HuH-7.5 (cell line): Measurements from ENCODE around the gene ITGAL.
A peak's percentile ranks its signal among the peaks of the same experiment; 100 is the strongest.

Experiments
- DNase-seq: peaks from one replicate; pipeline ENCODE4 v3.0.0; 2011; ENCODE audit warnings: low spot score

Gene ITGAL

DNA sequence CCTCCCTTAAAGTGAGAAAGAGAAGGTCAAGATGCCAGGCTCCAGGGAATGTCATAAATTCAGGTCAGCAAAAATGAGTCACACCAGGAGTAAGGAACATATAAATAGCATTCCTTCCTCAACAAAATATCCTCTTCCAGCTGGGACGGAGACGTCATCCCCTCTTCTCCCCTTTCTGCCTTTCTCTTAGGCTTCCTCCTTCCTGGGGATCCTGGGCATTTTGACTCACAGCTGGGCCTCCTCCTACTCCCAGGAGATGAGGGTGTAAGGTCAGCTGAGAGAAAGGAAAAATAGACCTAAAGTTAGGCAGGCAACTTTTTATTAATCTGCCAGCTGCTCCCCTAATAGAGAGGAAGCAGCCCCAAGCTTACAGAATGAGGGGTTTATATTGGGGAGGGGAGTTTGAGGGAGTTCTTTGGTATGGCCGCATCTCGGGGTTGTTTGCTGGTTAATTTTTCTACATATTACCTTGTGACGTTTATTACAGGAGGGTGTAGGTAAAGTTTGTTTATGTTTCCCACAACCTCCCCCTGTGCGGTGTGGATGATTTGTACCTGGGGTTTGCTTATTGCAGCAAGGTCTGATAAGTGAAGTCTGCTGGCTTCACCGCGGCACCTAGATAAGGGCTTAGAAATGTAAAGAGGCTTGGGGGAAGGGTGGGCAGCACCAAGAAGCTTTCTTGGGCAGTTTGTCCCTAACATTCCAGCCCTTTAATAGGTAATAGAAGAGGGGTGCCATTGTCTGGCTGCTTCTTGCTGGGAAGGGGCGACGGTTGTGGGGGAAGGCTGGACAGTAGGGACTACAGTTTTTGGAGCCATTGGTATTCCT is 69.2 kb downstream of the ITGAL start:
- no peak for DNase-seq

GRCh38 chr16:30543067-30543466 is 70.5 kb downstream of the ITGAL start:
- no peak for DNase-seq

DNA sequence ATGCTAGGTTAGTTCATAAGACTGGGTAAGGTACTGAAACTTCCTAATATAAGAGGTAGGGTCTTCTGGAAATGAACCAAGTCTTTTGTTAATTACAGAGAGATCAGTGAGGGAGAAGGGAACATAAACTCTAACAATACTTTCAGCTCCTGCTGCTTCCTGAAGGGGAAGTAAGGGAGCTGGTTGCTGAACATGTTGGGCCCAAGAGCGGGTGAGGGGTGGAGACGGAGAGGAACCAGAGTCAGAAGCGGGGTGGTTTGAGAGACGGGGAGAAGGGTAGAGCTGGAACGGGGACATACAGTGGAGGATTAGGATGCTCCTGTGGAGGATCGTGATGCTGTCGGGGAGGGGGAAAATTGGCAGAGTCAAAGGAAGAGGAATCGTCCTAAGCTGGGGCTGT is 73.6 kb downstream of the ITGAL start:
- DNase-seq, result no peak

DNA sequence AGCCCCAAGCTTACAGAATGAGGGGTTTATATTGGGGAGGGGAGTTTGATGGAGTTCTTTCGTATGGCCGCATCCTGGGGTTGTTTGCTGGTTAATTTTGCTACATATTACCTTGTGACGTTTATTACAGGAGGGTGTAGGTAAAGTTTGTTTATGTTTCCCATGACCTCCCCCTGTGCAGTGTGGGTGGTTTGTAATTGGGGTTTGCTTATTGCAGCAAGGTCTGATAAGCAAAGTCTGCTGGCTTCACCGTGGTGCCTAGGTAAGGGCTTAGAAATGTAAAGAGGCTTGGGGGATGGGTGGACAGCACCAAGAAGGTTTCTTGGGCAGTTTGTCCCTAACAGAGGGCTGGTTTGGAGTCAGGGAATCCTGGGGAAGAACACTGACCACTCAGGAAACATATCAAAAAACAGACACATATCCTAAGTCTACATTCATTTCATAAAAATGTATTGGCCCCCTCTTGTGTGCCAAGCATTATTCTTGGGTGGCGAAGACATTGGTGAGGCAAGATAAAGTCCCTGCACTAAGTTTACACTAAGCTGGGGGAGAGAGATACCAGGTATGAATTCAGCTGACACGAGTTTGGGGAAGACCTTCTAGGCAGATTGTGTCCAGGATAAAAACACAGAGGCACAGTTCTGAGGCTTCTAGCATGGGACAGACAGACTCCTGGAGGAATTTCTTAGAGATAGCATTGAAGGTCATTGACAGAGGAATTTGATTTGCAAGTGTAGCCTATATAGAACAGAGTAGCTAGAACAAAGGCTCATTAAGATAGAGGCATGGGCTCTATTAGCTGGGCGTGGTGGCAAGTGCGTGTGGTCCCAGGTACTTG is 76.1 kb downstream of the ITGAL start:
- no peak for DNase-seq

DNA sequence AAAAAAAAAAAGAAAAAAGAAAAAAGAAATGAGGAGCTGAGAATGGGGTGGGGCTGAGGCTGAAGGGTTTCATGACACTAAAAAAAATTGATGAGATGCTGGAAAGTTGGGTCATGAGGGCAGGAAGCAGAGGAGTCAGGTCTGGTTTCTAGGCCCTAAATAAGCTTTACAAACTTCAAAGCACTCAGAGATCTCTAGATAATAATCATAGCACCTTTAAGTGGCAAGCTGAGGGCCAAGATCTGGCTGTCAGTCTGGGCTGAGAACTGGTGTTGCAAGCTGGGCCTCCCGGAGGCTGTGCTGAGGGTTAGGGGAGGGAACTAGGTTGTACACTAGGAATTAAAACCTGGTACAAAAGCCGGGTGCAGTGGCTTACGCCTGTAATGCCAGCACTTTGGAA is 79.2 kb downstream of the ITGAL start:
- no peak for DNase-seq

DNA sequence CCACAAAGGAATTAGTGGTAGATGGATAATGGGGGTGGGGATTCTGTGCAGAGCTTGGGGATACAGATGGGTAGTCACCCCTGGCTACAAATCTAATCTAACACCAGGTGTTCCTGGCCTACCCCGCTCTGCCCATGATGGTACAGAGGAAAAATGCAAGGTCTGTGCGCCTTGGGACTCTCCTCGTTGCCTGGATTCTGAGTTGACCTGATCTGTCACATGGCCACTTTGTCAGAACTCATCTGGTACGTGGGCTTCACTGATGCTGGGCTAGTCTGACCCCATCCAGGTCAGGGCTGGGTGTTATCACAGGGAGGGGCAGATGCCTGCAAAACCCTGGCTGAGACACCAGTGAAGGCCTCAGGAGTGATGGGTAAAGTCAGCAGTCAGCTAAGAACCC is 80.4 kb downstream of the ITGAL start:
- no peak for DNase-seq

- DNase-seq, result no peak
Observed at GRCh38 chr16:30553393-30553899, 80.9 kb downstream of the ITGAL start.

DNA sequence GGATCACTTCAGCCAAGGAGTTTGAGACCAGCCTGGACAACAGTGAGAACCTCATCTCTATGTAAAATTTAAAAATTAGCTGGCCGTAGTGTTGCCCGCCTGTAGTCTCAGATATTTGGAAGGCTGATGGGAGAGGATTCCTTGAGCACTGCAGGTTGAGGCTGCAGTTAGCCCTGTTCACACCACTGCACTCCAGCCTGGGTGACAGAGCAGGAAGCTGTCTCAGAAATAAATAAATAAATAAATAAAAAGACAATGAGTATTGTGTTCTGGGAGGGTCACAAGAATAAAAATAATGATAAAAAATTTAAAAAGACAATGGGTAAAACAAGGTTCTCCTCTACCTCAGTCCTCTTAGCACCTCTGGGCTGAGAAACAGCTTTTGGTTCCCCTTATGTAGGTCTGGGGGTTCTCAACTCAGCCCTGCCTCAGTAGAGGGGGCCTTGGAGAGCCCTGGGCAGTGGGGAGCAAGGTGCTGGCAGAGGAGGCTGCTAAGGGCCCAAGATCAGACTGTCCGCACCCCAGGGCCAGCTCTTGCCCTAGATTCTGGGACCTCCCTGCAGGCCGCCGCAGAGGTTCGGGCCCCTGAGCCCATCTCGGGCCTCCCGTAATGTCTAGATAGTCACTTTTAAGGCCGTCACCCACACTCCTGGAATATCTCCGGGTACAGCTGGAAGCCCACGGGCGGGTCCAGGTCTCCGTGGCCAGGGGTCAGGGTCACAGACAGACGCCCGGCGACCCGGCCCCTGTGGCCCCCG is 82.2 kb downstream of the ITGAL start:
- DNase-seq, result no peak

- DNase-seq, result no peak
Observed at GRCh38 chr16:30555315-30556124, 83.0 kb downstream of the ITGAL start.

DNA sequence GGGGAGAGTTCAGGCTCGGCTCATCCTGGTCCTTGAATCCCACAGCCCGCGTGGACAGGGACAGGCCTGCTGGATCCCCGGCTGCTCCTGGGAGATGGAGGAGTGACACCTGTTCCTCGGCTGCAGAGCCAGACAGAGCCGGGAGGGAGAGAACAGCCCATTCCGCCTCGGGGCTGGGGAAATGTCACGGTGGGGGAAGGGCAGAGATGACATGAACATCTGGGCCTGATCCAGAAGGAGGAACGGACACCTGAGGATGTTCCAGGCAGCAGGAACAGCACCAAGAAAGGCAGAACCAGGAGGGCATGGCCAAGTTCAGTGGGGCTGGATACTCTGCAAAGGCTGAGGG is 83.6 kb downstream of the ITGAL start:
- no peak for DNase-seq

- no peak for DNase-seq
Observed at GRCh38 chr16:30557707-30557956, 85.1 kb downstream of the ITGAL start.

- peak; percentile 95 for DNase-seq
Observed at GRCh38 chr16:30557957-30558788, 85.6 kb downstream of the ITGAL start, which contains the start of gene ZNF764. TSS of gene ZNF764 (minus strand) at chr16:30558374. CDS start at chr16:30558182, 192 bp downstream.

GRCh38 chr16:30558789-30559377 is 86.3 kb downstream of the ITGAL start:
- no peak for DNase-seq

DNA sequence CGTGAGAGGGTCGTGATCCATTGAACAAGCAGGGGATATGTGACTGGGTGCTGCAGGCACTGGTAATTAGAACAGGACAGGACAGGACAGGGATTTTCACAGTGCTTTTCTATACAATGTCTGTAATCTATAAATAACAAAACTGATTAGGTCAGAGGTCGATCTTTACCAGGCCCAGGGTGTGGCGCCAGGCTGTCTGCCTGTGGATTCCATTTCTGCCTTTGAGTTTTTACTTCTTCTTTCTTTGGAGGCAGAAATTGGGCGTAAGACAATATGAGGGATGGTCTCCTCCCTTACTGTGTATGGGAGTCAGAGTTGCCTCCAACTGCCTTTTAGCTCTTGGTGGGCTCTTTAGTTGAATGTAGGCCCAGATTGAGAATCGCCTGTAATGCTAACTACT is 87.1 kb downstream of the ITGAL start:
- no peak for DNase-seq

DNA sequence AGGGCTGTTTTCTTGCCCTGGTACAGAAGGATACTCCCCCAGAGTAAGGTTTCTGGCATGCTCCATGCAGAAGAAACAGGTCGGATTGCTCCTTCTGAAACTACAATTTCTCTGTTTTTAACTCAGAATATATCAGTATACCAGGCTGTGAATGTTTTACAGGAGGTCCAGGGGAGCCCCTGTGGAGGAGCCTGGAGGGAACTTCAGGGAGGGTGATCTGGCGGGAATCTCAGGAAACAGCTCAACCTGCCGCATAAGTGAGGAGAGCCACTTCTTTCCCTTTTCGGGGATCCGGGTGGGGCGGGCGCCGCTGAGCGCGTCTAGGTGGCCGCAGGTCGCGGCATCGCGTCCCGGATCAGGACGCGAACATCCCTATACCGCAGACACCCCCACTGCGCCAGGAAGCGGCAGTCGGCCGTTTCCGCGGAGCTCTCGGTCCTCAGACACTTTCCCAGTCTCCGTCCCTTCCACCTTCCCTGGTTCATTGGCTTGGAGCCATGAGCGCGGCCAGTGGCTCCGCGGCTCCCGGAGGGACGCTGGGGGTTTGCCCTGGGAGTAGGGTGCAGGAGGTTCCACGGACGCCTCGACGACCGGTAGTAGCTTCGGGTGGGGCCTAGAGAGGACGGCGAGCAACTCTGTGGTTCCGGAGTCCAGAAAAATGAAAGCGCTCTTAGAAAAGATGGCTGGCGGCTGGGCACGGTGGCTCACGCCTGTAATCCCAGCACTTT is 88.7 kb downstream of the ITGAL start:
- no peak for DNase-seq

GRCh38 chr16:30562021-30562420 is 89.5 kb downstream of the ITGAL start:
- DNase-seq, result no peak

- no peak for DNase-seq
Observed at GRCh38 chr16:30565526-30565925, 93.0 kb downstream of the ITGAL start.

DNA sequence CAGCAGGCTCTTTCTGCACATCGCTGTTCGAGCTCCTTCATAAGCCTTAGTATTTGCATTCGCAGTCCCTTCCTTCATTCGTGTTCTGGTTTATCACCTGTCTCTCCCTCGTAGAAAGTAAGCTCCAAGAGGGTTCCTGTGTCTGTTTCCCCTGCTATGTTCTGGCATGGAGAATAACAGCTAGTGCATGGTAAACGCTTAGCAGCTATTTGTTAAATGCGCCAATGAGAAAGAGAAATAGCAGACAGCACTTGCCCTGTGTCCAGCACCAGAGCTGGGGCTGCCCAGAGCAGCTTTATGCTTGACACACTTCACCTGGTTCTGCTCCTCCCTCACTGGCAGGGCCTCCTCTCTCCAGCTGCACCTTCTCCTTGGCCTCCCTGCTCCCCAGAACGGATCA is 93.4 kb downstream of the ITGAL start:
- DNase-seq, result no peak

DNA sequence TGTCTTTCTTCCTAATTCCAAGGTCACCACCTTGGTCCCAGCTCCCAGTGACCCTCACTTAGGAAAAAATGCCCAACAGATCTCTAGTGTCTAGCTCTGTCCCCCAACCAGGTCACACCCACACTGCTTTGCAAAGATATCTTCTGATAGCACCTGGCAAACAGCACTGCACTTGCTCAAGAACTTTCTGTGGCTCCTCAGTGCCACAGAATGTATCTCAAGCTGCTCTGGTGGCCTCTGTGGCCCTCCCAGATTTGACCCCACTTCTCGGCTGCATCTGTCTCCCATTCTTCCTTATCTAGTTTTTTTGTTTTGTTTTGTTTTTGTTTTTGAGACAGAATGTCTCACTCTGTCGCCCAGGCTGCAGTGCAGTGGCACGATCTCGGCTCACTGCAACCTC is 94.0 kb downstream of the ITGAL start:
- DNase-seq, result no peak
